ENCODE results near the gene SOX6. TPM values are rescaled to one million over a fixed set of nuclear protein-coding genes. Genes with fewer than 3 reads are reported as not detected.

SOX6 gene
- total and polyA plus RNA-seq, 2 experiments from 2014 or later: 0.03 to 0.66 TPM

DNA sequence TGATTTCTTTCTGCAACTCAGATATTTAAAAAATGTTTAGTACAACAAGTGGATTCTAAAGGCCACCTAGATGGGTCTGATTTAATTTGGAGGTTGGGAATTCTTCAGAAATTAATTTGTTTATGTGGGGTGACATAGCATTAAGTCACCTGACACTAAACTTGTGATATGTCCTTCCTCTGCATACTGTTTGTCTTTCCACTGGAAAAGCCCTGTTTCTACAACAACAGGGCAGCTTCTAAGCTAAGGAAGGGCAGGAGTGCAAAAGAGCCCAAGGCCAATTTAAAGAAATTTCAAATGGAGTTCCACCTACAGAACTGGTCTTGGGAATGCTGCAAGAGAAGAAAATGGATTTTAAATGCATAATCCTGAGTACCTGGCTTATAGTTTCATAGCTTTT is 319.2 kb downstream of the SOX6 start (continued):
- no peak for TF ChIP-seq POLR2AphosphoS5 (IDR thresholded peaks at IDR 0.05; ENCODE audit: low read depth)
- no peak for TF ChIP-seq NANOG (IDR thresholded peaks at IDR 0.05; ENCODE audit: borderline replicate concordance)
- TF ChIP-seq, protein P1, sequence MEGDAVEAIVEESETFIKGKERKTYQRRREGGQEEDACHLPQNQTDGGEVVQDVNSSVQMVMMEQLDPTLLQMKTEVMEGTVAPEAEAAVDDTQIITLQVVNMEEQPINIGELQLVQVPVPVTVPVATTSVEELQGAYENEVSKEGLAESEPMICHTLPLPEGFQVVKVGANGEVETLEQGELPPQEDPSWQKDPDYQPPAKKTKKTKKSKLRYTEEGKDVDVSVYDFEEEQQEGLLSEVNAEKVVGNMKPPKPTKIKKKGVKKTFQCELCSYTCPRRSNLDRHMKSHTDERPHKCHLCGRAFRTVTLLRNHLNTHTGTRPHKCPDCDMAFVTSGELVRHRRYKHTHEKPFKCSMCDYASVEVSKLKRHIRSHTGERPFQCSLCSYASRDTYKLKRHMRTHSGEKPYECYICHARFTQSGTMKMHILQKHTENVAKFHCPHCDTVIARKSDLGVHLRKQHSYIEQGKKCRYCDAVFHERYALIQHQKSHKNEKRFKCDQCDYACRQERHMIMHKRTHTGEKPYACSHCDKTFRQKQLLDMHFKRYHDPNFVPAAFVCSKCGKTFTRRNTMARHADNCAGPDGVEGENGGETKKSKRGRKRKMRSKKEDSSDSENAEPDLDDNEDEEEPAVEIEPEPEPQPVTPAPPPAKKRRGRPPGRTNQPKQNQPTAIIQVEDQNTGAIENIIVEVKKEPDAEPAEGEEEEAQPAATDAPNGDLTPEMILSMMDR (conservative IDR thresholded peaks at IDR 0.05; ENCODE audit: low read depth in 2 of 2): no peak
- TF ChIP-seq, protein P2, sequence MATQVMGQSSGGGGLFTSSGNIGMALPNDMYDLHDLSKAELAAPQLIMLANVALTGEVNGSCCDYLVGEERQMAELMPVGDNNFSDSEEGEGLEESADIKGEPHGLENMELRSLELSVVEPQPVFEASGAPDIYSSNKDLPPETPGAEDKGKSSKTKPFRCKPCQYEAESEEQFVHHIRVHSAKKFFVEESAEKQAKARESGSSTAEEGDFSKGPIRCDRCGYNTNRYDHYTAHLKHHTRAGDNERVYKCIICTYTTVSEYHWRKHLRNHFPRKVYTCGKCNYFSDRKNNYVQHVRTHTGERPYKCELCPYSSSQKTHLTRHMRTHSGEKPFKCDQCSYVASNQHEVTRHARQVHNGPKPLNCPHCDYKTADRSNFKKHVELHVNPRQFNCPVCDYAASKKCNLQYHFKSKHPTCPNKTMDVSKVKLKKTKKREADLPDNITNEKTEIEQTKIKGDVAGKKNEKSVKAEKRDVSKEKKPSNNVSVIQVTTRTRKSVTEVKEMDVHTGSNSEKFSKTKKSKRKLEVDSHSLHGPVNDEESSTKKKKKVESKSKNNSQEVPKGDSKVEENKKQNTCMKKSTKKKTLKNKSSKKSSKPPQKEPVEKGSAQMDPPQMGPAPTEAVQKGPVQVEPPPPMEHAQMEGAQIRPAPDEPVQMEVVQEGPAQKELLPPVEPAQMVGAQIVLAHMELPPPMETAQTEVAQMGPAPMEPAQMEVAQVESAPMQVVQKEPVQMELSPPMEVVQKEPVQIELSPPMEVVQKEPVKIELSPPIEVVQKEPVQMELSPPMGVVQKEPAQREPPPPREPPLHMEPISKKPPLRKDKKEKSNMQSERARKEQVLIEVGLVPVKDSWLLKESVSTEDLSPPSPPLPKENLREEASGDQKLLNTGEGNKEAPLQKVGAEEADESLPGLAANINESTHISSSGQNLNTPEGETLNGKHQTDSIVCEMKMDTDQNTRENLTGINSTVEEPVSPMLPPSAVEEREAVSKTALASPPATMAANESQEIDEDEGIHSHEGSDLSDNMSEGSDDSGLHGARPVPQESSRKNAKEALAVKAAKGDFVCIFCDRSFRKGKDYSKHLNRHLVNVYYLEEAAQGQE (IDR thresholded peaks at IDR 0.05; ENCODE audit: unreplicated experiment): no peak

DNA sequence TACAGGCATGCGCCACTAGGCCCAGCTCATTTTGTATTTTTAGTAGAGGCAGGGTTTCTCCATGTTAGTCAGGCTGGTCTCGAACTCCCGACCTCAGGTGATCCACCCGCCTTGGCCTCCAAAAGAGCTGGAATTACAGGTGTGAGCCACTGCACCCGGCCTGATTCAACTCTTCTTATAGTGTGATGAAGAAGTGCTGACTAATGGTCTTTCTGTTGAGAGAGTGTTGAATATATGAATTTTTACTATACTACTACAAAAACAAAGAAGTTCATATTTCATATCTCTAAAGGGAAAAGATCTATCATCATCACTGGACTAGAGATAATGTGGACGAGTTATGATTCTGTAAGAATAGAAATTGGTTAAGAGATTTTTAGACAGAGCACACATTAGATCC is 320.1 kb downstream of the SOX6 start:
- Histone ChIP-seq H3K4me3 (no peak overlapping the region), H4K20me1 (replicated peaks; ENCODE audit: insufficient read depth) (no peaks in the 10 kb centered on the region), H3K27ac (ENCODE audit: low read depth) (no peak overlapping the region), H3K9me2 (ENCODE audit: insufficient read depth) (no peaks in the 10 kb centered on the region), H3K4me2 (no peak overlapping the region), H3K4me1 (ENCODE audit: insufficient read depth) (no peaks in the 10 kb centered on the region), H2AFZ (no peak overlapping the region), H3K79me2 (replicated peaks; ENCODE audit: insufficient read depth) (no peaks in the 10 kb centered on the region), H3K36me3 (ENCODE audit: insufficient read depth) (no peaks in the 10 kb centered on the region), H3F3A (replicated peaks; ENCODE audit: low read depth) (no peaks in the 10 kb centered on the region), H3K27me3 (ENCODE audit: insufficient read depth) (no peaks in the 10 kb centered on the region)
- H3K4me3 Mint-ChIP-seq: no peak overlapping the region
- ATAC-seq: no peak
- no peaks in the 10 kb centered on the region for H3K36me3 Mint-ChIP-seq (ENCODE audit: low read depth)
- H3K27me3 Mint-ChIP-seq (ENCODE audit: insufficient read depth, low read depth, poor library complexity): no peaks in the 10 kb centered on the region
- H3K27ac Mint-ChIP-seq: no peak overlapping the region; the same call in 1 of the 2 replicates
- no peaks in the 10 kb centered on the region for H3K9me3 Mint-ChIP-seq
- TF ChIP-seq ZNF331 (CRISPR knock-in tag; IDR thresholded peaks at IDR 0.05; ENCODE audit: low read depth) (no peak), CREB1 (CRISPR knock-in tag; IDR thresholded peaks at IDR 0.05; ENCODE audit: low read depth) (no peak), JUNB (IDR thresholded peaks at IDR 0.05; ENCODE audit: unreplicated experiment) (no peak), NANOG (IDR thresholded peaks at IDR 0.05; ENCODE audit: borderline replicate concordance) (no peak), POLR2AphosphoS5 (IDR thresholded peaks at IDR 0.05; ENCODE audit: low read depth) (no peak), EZH2phosphoT487 (IDR thresholded peaks at IDR 0.05; ENCODE audit: unreplicated experiment) (no peak), STAT1 (IDR thresholded peaks at IDR 0.05; ENCODE audit: unreplicated experiment) (no peak), ZNF114 (CRISPR knock-in tag; IDR thresholded peaks at IDR 0.05) (no peak)
- TF ChIP-seq, protein P1 (conservative IDR thresholded peaks at IDR 0.05; ENCODE audit: low read depth in 2 of 2): no peak
- TF ChIP-seq, protein P3, sequence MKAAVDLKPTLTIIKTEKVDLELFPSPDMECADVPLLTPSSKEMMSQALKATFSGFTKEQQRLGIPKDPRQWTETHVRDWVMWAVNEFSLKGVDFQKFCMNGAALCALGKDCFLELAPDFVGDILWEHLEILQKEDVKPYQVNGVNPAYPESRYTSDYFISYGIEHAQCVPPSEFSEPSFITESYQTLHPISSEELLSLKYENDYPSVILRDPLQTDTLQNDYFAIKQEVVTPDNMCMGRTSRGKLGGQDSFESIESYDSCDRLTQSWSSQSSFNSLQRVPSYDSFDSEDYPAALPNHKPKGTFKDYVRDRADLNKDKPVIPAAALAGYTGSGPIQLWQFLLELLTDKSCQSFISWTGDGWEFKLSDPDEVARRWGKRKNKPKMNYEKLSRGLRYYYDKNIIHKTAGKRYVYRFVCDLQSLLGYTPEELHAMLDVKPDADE (IDR thresholded peaks at IDR 0.05): no peak
- TF ChIP-seq, protein P2 (IDR thresholded peaks at IDR 0.05; ENCODE audit: unreplicated experiment): no peak
- DNase-seq (ENCODE audit: low spot score): no peak
- no peaks in the 10 kb centered on the region for H3K4me1 Mint-ChIP-seq

Measured in GM23338 (cell line).